ENCODE measurements around the gene ARL17A. TPM values are rescaled to one million over a fixed set of nuclear protein-coding genes. Genes with fewer than 3 reads are reported as not detected.

The ARL17A gene
- total RNA-seq (2022; extraction: Qiagen RNA extraction; ENCODE audit: low read depth), result 2.2 to 5.3 TPM (median 4.1 TPM) in 5 replicates

DNA sequence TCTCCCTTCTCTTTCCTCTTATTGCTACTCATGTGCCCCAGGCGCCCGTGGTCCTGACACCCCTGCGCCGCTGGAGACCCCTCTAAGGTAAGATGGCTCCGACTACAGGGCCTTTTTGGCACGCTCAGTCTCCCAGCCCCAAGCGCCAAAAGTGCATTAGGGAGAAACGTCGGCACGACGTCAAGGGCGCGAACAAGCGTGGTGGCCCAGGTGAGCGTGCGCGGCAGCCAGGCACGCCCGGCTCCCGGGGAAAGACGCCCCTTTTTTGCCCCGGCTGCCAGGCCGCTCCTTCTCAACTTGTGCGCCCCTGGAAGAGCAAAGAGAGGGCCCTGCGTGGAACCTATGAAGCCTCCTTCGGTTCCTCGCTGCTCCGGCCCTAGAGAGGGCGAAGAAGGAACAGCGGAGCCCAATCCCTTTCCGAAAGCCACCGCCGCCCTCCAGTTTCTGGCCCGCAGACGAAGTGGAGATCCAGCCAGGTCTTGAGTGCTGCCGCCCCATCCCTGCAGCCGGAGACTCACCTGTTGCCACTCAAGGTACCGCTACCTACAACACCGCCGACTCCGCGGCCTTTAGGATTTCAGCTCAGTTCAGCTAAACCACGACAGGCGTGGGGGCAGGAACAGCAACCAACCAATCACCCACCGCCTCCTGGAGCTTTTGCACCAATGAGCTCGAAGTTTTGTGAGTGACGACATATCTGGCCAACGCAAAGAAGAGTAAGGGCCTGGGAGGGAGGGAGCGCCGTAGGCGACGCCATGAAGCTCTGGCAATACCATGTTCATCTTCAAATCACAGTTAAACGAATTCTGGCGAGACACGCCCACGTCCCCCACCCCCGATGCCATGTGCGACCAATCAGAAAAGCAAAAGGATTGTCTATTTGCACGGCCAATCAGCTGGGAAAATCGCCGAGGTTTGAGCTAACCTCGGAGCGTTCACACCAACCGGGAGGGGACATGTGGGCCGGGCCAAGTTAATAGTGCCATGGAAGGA lies at the start of gene ARL17A:
TSS of gene ARL17A (minus strand) at position 609 of the 993 bp plus-strand sequence. CDS start 3,369 bp downstream, outside the sequence.

DNA sequence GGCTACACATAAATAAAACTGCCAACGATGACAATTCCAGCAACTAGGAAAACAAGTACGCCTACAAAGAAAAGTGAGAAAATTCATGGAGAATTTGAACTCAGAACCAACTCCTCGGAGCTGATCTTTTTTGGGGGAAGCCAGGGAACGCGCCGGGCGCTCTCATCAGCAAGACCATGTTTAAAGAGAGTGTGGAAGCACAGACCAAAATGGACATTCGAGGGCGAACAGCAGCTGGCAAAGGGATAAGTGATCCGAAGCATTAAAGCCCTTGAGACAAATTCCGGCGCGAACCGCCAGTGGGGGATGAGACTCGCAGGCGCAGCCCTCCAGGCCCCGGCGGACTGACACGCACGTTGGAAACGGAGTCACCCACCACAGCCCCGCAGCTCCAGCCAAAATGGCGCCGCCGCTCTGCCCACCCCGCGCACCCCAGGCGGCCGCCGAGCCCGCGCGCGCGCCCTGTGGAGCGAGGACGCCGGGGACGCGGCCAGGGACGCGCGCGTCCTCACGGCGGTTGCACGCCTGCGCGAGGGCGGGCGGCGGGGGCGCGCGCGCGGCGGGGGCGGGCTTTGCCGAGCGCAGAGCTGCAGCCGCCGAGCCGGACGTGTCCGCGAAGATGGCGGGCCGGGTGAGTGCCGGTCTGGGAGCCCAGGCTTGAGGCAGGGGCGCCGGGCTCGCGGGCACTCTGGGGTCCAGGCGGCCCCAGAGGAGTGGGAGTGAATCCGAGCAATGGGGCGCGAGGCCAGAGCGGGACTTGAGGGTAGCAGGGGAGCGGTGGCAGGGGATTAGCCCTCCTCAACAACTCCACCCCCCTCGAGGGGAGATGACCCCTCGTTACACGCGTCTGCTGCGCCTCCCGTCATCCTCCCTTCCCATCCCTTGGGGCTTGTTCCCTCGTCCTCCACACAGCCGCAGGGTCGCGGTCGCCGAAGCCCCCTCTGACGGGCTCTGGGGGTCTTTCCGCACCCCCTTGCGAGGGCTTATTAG lies 11.0 kb upstream of the ARL17A start, which contains the start of gene NSF:
TSS of gene NSF (plus strand) at position 513 of the 990 bp plus-strand sequence. CDS start at position 620, 107 bp downstream.

DNA sequence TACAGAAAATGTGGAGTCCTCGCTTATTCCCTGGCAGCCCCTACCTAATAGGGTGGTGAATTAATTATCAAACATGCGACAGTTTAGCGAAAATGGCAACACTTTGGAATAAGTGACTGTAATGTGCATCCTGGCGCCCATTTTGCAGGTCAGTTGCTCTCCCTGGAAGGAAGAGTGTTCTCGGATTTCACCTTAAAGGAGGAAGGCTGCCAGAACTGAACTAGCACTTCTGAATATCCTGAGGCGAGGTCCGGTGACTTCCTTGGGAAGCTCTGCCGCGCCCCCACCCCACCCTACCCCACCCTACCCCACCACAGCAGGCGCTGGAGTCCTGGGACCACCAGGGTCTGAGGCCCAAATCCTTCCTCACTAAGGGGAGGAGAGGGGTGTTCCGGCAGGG lies 67.3 kb downstream of the ARL17A start, which contains the start of gene LRRC37A2:
TSS of gene LRRC37A2 (plus strand) at position 301 of the 400 bp plus-strand sequence. CDS start 245 bp downstream, outside the sequence.

Other genes starting within 250 kb of the ARL17A start
- 5.2 to 6.5 TPM (median 6.2 TPM) in 5 replicates for gene ARL17B, start 217.9 kb downstream of the ARL17A start, total RNA-seq (2022; extraction: Qiagen RNA extraction; ENCODE audit: low read depth)
- gene LRRC37A2, start 67.2 kb downstream of the ARL17A start, total RNA-seq (2022; extraction: Qiagen RNA extraction; ENCODE audit: low read depth), result 3.2 to 3.6 TPM (median 3.4 TPM) in 5 replicates
- 18.7 to 23.4 TPM (median 21.7 TPM) in 5 replicates for gene NSF, start 11.0 kb upstream of the ARL17A start, total RNA-seq (2022; extraction: Qiagen RNA extraction; ENCODE audit: low read depth)
- 3.8 to 5.9 TPM (median 5.2 TPM) in 5 replicates for gene WNT3, start 239.0 kb upstream of the ARL17A start, total RNA-seq (2022; extraction: Qiagen RNA extraction; ENCODE audit: low read depth)

All from A549 treated with RU486 at 1 μM for 4 hours (cell line).